ENCODE data around the gene PRKAB1.

DNA sequence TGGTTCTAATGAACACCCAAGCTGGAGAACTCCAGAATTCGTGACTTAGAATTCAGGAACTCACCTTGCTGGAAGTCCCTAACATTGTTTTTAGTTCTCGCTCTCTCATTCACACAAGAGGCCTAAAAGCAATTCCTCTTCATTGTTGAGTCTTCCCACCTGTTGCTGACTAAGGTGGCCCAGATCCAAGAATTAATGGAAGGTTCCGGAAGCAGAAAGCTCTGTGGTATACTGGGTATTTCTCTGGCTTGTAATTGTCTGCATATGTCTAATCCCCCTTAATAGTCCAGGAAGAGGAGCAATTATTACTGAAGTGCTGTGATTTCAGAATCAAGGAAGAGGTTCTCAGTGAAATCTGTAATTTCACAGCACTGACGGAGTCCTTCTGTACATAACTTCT, 43.0 kb upstream of the PRKAB1 start:
- TF ChIP-seq, protein P1, sequence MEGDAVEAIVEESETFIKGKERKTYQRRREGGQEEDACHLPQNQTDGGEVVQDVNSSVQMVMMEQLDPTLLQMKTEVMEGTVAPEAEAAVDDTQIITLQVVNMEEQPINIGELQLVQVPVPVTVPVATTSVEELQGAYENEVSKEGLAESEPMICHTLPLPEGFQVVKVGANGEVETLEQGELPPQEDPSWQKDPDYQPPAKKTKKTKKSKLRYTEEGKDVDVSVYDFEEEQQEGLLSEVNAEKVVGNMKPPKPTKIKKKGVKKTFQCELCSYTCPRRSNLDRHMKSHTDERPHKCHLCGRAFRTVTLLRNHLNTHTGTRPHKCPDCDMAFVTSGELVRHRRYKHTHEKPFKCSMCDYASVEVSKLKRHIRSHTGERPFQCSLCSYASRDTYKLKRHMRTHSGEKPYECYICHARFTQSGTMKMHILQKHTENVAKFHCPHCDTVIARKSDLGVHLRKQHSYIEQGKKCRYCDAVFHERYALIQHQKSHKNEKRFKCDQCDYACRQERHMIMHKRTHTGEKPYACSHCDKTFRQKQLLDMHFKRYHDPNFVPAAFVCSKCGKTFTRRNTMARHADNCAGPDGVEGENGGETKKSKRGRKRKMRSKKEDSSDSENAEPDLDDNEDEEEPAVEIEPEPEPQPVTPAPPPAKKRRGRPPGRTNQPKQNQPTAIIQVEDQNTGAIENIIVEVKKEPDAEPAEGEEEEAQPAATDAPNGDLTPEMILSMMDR (IDR thresholded peaks at IDR 0.05) = no peak
- no peak for TF ChIP-seq POLR2A (IDR thresholded peaks at IDR 0.05)
- no peak for TF ChIP-seq POLR2AphosphoS5 (IDR thresholded peaks at IDR 0.05)

All from gastroesophageal sphincter (tissue), 3 donors.